Brain microvascular endothelial cell (primary cell): ENCODE data around the gene CIAO1.

ENCODE experiments used
- DNase-seq: peaks from one replicate; pipeline ENCODE4 v3.0.0-alpha.2; 2020
- H3K27ac ChIP-seq: fragments of 250-450 bp; sonication (Bioruptor Pico); 2 replicates; pipeline ENCODE4 v1.5.1; 2020; ENCODE audit warnings: mild to moderate bottlenecking, moderate library complexity
- H3K27me3 ChIP-seq: fragments of 250-450 bp; sonication (Bioruptor Pico); replicated peaks from 2 replicates; pipeline ENCODE4 v1.5.1; 2020; ENCODE audit warnings: mild to moderate bottlenecking
- H3K36me3 ChIP-seq: fragments of 250-450 bp; sonication (Bioruptor Pico); replicated peaks from 2 replicates; pipeline ENCODE4 v1.5.1; 2020; ENCODE audit warnings: mild to moderate bottlenecking
- H3K4me3 ChIP-seq: 2 replicates; pipeline ENCODE4 v1.5.1; 2011; ENCODE audit warnings: low read depth, mild to moderate bottlenecking, control low read depth, low read length, moderate library complexity
- in situ Hi-C: cut with HindIII; loops from 2 replicates; pipeline ENCODE4 v1.10.0; 2017; ENCODE audit warnings: low sequenced_read_pairs, low pct_ligation_motif_present
- TF ChIP-seq, protein P1 (sequence below): IDR thresholded peaks from 2 replicates; pipeline ENCODE4 v1.5.1; 2011; ENCODE audit warnings: low read depth, mild to moderate bottlenecking, moderate library complexity, low read length, control low read depth, inconsistent platforms; ENCODE audit errors: missing control alignments

Gene CIAO1

DNA sequence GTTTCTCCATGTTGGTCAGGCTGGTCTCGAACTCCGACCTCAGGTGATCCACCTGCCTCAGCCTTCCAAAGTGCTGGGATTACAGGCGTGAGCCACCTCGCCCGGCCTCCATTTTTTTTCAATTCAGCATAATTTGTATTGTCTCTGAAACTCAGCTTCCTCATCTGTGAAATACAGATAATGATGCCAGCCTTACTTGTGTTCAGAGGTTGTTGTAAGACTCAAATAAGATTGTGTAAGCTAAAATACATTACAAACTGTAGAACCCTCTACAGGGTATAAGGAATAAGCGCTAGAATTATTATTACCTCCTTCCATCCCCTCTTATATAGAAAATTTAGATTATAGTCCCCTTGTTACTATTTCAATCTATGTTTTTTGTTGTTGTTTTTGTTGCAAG is 32.6 kb upstream of the CIAO1 start:
- DNase-seq: no peak
- in situ Hi-C loops: no loop called here
- TF ChIP-seq, protein P1, sequence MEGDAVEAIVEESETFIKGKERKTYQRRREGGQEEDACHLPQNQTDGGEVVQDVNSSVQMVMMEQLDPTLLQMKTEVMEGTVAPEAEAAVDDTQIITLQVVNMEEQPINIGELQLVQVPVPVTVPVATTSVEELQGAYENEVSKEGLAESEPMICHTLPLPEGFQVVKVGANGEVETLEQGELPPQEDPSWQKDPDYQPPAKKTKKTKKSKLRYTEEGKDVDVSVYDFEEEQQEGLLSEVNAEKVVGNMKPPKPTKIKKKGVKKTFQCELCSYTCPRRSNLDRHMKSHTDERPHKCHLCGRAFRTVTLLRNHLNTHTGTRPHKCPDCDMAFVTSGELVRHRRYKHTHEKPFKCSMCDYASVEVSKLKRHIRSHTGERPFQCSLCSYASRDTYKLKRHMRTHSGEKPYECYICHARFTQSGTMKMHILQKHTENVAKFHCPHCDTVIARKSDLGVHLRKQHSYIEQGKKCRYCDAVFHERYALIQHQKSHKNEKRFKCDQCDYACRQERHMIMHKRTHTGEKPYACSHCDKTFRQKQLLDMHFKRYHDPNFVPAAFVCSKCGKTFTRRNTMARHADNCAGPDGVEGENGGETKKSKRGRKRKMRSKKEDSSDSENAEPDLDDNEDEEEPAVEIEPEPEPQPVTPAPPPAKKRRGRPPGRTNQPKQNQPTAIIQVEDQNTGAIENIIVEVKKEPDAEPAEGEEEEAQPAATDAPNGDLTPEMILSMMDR: no peak
- Histone ChIP-seq H3K27me3 (no peaks in the 10 kb centered on the region), H3K27ac (no peak overlapping the region), H3K36me3 (no peaks in the 10 kb centered on the region), H3K4me3 (no peak overlapping the region)

DNA sequence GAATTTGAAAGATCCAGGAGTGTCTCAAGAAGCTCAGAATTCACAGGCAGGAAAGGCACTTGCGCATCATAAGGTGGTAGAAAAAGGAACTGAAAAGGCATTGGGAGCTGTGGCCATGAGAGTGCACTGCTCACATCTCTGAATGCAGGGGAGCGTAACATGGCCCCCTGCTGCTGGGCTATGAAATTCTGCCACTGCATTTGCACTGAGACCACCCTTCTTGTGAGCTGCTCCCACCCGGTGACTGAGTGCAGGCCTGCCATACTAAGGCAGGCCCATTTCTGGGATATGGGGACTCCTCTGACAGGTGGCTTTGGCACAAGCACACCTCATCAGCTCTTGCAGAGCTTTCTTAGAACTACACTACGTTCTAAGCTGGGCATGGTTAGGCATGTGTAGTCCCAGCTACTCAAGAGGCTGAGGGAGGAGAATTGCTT is 32.1 kb upstream of the CIAO1 start:
- no peak for DNase-seq
- H3K27ac ChIP-seq: no peak overlapping the region
- H3K27me3 ChIP-seq: no peaks in the 10 kb centered on the region
- TF ChIP-seq, protein P1: no peak
- in situ Hi-C loops: no loop called here
- H3K4me3 ChIP-seq: no peak overlapping the region
- no peaks in the 10 kb centered on the region for H3K36me3 ChIP-seq

DNA sequence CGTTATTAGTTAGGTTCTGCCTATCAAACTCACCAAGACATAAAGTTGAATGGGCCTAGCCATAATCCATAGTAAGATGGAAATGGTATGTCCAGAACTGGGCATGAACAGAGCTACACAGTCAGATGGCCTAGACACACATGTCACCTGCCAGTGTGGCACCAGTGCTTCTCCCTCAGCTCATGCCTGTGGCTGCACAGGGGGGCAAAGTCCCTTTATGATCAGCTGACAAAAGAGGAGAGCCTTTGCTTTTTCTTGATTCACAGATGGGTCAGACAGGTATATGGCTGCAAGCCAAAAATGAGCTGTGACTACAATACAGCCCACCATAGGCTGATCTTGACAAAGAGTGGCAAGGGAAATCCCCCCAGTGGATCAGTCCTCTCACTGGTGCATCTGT is 29.1 kb upstream of the CIAO1 start:
- no peak overlapping the region for H3K27ac ChIP-seq
- in situ Hi-C loops: no loop called here
- H3K36me3 ChIP-seq: no peaks in the 10 kb centered on the region
- TF ChIP-seq, protein P1: no peak
- no peaks in the 10 kb centered on the region for H3K27me3 ChIP-seq
- no peak overlapping the region for H3K4me3 ChIP-seq
- DNase-seq: no peak

DNA sequence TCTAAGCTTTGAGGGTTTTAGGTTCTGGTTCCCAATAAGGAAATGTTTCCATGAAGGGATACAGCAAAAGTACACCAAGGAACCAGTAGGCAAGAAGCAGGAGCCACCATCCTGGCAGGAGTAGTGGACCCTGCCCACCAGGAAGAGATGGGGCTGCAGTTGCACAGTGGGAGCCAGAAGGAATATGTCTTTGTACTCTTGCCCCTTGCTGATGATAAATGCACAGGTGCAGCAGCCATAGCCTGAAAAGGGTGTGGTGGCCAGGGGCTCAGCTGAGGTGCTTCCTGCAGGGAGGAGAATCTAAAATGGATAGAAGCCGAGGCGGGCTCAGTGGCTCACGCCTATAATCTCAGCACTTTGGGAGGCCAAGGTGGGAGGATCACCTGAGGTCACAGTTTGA is 27.8 kb upstream of the CIAO1 start:
- no peak overlapping the region for H3K27ac ChIP-seq
- H3K27me3 ChIP-seq: no peaks in the 10 kb centered on the region
- no peak for DNase-seq
- in situ Hi-C loops: no loop called here
- no peaks in the 10 kb centered on the region for H3K36me3 ChIP-seq
- no peak overlapping the region for H3K4me3 ChIP-seq
- TF ChIP-seq, protein P1: no peak

DNA sequence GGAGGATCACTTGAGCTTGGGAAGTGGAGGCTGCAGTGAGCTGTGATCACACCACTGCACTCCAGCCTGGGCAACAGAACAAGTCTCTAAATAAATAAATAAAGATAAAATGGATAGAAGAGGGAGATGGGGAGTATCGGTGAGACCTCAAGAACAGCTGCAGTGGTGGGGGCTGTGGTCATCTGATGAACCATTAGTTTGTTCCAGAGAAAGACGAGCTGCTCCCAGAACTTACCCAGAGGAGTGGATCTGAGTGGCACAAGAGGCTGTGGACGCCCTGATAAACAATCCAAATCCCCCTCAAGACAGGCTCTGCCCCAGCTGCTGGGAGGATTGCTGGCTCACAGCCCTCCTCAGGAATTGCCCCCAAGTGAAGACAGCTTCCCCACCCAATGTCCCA is 26.9 kb upstream of the CIAO1 start:
- Histone ChIP-seq H3K27ac (no peak overlapping the region), H3K27me3 (no peaks in the 10 kb centered on the region), H3K4me3 (no peak overlapping the region), H3K36me3 (no peaks in the 10 kb centered on the region)
- in situ Hi-C loops: no loop called here
- TF ChIP-seq, protein P1: no peak
- no peak for DNase-seq

DNA sequence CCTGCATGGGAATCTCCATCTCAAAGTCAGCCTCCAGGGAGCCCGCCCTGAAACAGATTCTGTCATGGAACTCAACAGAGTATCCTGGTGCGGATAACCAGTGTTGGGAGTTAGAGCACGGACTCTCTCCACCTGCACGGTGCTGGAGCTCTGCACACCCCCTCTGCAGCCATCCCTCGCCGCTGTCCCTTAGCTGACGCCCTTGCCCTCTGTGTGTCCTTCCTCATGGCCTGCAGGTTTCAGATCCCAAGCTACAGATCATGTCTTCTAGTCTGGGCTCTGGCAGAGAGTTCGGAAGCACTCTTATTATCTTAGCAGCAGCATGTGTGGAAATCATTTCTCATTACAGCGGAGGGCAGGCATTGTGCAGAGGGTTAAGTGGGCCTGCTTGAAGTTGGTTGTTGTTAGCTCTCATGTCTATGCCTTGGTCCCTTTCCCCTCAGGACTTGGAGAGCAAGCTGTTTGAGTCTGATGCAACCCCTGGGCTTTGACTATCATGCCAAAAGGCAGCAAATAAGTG is 26.2 kb upstream of the CIAO1 start:
- Histone ChIP-seq H3K4me3 (no peak overlapping the region), H3K27ac (no peak overlapping the region), H3K27me3 (no peaks in the 10 kb centered on the region), H3K36me3 (no peaks in the 10 kb centered on the region)
- DNase-seq: no peak
- TF ChIP-seq, protein P1: no peak
- in situ Hi-C loops: no loop called here
